ENCODE results near the gene RASSF5.

GRCh38 chr1:206467915-206468314 is 39.4 kb upstream of the RASSF5 start:
- no peak for TF ChIP-seq CTCF (conservative IDR thresholded peaks at IDR 0.05; ENCODE audit: low read depth, low read length)
- no peak for TF ChIP-seq EZH2 (IDR thresholded peaks at IDR 0.05; ENCODE audit: borderline replicate concordance, low read depth, low read length, poor library complexity, severe bottlenecking)

Measured in A673 (cell line).